Prostate gland (tissue), 2 donors: ENCODE results near the gene ZNF280B. TPM values are rescaled to one million over a fixed set of nuclear protein-coding genes. Genes with fewer than 3 reads are reported as not detected.
A peak's percentile ranks its signal among the peaks of the same experiment; 100 is the strongest.

Experiments
- DNase-seq: peaks from one replicate; pipeline ENCODE4 v3.0.0-alpha.2; 2019; ENCODE audit warnings: low spot score
- H3K27ac ChIP-seq, 2 donors: fragments of 200-600 bp; sonication (generic); 2 replicates each; pipeline ENCODE4 v1.5.1; 2017 to 2019
- H3K27me3 ChIP-seq: fragments of 200-600 bp; sonication (generic); replicated peaks from 2 replicates; pipeline ENCODE4 v1.5.1; 2019; ENCODE audit not compliant: insufficient read depth
- H3K36me3 ChIP-seq, 2 donors: fragments of 200-600 bp; sonication (generic); 1 replicate in 1 of 2; 2 replicates in 1 of 2; pipeline versions ENCODE4 v1.5.1 to v1.8.1; 2017 to 2019
- H3K4me1 ChIP-seq: fragments of 200-600 bp; sonication (generic); replicated peaks from 2 replicates; pipeline ENCODE4 v1.5.1; 2019
- H3K4me3 ChIP-seq, 2 donors: fragments of 200-600 bp; sonication (generic); 2 replicates each; pipeline ENCODE4 v1.5.1; 2017 to 2019
- H3K9me3 ChIP-seq: fragments of 200-600 bp; sonication (generic); 2 replicates; pipeline ENCODE4 v1.5.1; 2017
- POLR2A ChIP-seq: fragments of 450-650 bp; IDR thresholded peaks from one replicate; pipeline ENCODE4 v1.6.1; 2016; ENCODE audit warnings: antibody characterized with exemption, mild to moderate bottlenecking
- POLR2AphosphoS5 ChIP-seq: sonication (generic); formaldehyde crosslinking; IDR thresholded peaks from one replicate; pipeline ENCODE4 v1.6.1; 2017; ENCODE audit warnings: antibody characterized with exemption
- WGBS: methylation state at CpG from one replicate; pipeline ENCODE4 v1.1.5; 2018; 5-methylcytosine and 5-hydroxymethylcytosine counted together
- intact Hi-C: fragments of 100-400 bp; cut with DNase I; formaldehyde crosslinking; loops from one replicate; pipeline ENCODE4 v1.14.2; 2022
- total RNA-seq, 2 donors: library from RNA; depleted of rRNA; stranded (reverse); fragments of >200 nt; gene quantifications; one replicate each; pipeline ENCODE4 v1.1.0, GENCODE V29; 2016
- TF ChIP-seq, protein P1 (sequence below), 4 experiments: fragments of 200-600 bp in 2 of 4; fragments of 450-650 bp in 2 of 4; sonication (generic) in 2 of 4; IDR thresholded peaks; 1 replicate in 3 of 4; 2 replicates in 1 of 4; pipeline ENCODE4 v1.5.1; 2016 to 2019; ENCODE audit warnings: antibody characterized with exemption in 4 of 4, mild to moderate bottlenecking in 2 of 4, moderate library complexity in 2 of 4

The ZNF280B gene
- total RNA-seq, 2 donors from 2014 or later: 0.50 to 33.9 TPM

DNA sequence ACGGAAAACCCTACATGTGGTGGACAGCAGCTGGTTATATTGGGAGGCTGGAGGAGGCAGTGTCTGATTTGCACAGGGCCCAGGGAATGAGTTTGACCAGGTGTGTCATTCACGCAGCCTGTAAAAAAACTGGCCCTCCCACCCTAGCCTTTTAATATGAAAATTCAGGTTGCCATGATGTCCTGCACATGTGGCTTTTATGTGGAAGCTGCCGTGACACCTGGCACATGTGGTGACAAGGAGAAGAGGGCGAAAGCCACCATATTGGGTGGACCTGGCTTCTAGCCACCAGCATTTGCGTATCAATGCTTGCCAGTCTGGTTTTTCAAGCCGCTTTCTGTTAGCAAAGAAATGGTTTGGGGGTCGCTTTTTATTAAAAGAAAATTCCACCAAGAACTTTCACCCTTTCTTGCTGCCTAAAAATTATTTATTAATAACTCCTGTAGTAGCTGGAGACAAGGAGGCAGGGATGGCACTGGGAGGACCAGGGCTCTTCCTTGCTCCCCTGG is 43.4 kb downstream of the ZNF280B start:
- TF ChIP-seq, protein P1, sequence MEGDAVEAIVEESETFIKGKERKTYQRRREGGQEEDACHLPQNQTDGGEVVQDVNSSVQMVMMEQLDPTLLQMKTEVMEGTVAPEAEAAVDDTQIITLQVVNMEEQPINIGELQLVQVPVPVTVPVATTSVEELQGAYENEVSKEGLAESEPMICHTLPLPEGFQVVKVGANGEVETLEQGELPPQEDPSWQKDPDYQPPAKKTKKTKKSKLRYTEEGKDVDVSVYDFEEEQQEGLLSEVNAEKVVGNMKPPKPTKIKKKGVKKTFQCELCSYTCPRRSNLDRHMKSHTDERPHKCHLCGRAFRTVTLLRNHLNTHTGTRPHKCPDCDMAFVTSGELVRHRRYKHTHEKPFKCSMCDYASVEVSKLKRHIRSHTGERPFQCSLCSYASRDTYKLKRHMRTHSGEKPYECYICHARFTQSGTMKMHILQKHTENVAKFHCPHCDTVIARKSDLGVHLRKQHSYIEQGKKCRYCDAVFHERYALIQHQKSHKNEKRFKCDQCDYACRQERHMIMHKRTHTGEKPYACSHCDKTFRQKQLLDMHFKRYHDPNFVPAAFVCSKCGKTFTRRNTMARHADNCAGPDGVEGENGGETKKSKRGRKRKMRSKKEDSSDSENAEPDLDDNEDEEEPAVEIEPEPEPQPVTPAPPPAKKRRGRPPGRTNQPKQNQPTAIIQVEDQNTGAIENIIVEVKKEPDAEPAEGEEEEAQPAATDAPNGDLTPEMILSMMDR (IDR thresholded peaks at IDR 0.05): no peak
- TF ChIP-seq POLR2AphosphoS5 (no peak), POLR2A (no peak)
- 51% methylated on average over 7 of the region's 7 CpGs for WGBS
- no peaks in the 10 kb centered on the region for H3K27me3 ChIP-seq
- no peaks in the 10 kb centered on the region for H3K9me3 ChIP-seq
- intact Hi-C loops: loop anchor here (10.0 kb wide), 1 partner anchor 490 kb away; no protein-coding TSS in a partner anchor
- no peaks in the 10 kb centered on the region for H3K36me3 ChIP-seq
- no peak for DNase-seq
- no peak overlapping the region for H3K27ac ChIP-seq
- no peaks in the 10 kb centered on the region for H3K4me1 ChIP-seq
- no peak overlapping the region for H3K4me3 ChIP-seq

DNA sequence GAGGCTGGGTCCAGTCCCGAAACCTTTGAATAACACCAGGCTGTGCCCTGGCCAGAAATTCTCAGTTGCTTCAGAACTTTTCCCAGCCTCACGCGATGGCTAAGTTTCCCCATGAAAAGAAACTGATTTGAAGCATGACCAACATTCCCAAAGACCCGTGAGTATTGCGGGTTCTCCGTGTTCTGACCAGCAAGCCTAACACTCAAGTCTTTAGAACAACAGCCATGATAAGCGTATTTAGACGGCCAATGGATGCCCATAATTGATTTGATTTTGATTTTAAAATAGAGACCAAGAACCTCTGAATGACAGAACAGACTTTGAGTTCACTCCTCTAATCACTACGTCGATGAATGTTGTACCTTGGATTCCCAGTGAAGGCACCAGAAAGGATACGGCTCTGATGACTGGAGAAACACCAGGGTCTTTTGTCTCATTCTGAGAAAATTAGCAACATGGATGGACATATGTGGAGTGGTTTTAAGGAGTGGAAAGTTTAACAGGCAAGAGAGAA is 43.9 kb downstream of the ZNF280B start:
- no peaks in the 10 kb centered on the region for H3K27me3 ChIP-seq
- H3K4me1 ChIP-seq: no peaks in the 10 kb centered on the region
- H3K36me3 ChIP-seq: no peaks in the 10 kb centered on the region
- no peak overlapping the region for H3K4me3 ChIP-seq
- 87% methylated on average over 11 of the region's 11 CpGs for WGBS
- intact Hi-C loops: loop anchor here (10.0 kb wide), 1 partner anchor 490 kb away; no protein-coding TSS in a partner anchor
- H3K9me3 ChIP-seq: no peaks in the 10 kb centered on the region
- H3K27ac ChIP-seq: no peak overlapping the region
- TF ChIP-seq, protein P1 (IDR thresholded peaks at IDR 0.05): no peak
- DNase-seq: no peak

GRCh38 chr22:22463855-22464540 is 44.5 kb downstream of the ZNF280B start:
- peak; percentile 44 for DNase-seq
- Histone ChIP-seq H3K27ac (no peak overlapping the region), H3K4me1 (no peaks in the 10 kb centered on the region), H3K27me3 (no peaks in the 10 kb centered on the region), H3K4me3 (no peak overlapping the region), H3K36me3 (no peaks in the 10 kb centered on the region), H3K9me3 (no peaks in the 10 kb centered on the region)
- 34% methylated on average over 18 of the region's 18 CpGs for WGBS
- TF ChIP-seq POLR2AphosphoS5 (no peak), POLR2A (no peak)
- TF ChIP-seq, protein P1 (IDR thresholded peaks at IDR 0.05): peak; percentile 60 to 94 (median 66)
- intact Hi-C loops: loop anchor here (10.0 kb wide), 1 partner anchor 491 kb away; no protein-coding TSS in a partner anchor

GRCh38 chr22:22462813-22463567 is 45.6 kb downstream of the ZNF280B start:
- H3K4me1 ChIP-seq: no peaks in the 10 kb centered on the region
- no peak for DNase-seq
- WGBS: 55% methylated on average over 6 of the region's 6 CpGs
- no peak overlapping the region for H3K4me3 ChIP-seq
- H3K27ac ChIP-seq: no peak overlapping the region
- H3K36me3 ChIP-seq: no peaks in the 10 kb centered on the region
- H3K9me3 ChIP-seq: no peaks in the 10 kb centered on the region
- H3K27me3 ChIP-seq: no peaks in the 10 kb centered on the region
- intact Hi-C loops: loop anchor here (10.0 kb wide), 1 partner anchor 492 kb away; no protein-coding TSS in a partner anchor
- TF ChIP-seq, protein P1 (IDR thresholded peaks at IDR 0.05): no peak
- TF ChIP-seq POLR2A (no peak), POLR2AphosphoS5 (no peak)
